22Rv1 (cell line): ENCODE data around the gene MPZL2.

Experiments used
- CTCF ChIP-seq: fragments of 450-650 bp; IDR thresholded peaks from 2 replicates; pipeline ENCODE4 v1.5.1; 2017; ENCODE audit warnings: mild to moderate bottlenecking
- ZFX ChIP-seq: fragments of 450-650 bp; IDR thresholded peaks from 2 replicates; pipeline ENCODE4 v1.6.1; 2017; ENCODE audit warnings: antibody characterized with exemption, borderline replicate concordance

GRCh38 chr11:118240999-118241763 lies 22.9 kb downstream of the MPZL2 start:
- TF ChIP-seq CTCF (no peak), ZFX (no peak)
